Globus pallidus (tissue), 1 donor: ENCODE data around the gene PCNX4.

Source experiments
- DNase-seq: peaks from one replicate; pipeline ENCODE4 v3.0.0-alpha.2; 2015; ENCODE audit warnings: low spot score

The PCNX4 gene

DNA sequence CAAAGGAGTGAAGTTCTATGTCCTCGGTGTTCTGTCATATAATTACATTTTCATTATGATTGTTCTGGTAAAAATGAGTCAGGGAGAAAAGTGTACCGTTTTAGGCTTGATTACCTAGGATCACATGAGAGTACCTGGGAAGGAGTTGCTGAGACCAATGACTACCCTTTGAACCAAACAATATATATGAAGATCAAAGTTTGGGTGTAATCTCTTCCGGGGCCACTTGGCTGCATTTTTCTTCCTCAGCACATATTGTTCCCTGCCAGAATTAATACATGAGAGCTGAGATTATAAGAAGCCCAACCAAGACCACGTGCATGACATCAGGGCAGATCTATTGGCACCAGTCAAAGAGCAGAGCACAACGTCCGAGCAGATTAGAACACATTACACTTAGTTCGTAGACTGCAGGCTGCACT is 114.5 kb downstream of the PCNX4 start:
- DNase-seq = no peak

DNA sequence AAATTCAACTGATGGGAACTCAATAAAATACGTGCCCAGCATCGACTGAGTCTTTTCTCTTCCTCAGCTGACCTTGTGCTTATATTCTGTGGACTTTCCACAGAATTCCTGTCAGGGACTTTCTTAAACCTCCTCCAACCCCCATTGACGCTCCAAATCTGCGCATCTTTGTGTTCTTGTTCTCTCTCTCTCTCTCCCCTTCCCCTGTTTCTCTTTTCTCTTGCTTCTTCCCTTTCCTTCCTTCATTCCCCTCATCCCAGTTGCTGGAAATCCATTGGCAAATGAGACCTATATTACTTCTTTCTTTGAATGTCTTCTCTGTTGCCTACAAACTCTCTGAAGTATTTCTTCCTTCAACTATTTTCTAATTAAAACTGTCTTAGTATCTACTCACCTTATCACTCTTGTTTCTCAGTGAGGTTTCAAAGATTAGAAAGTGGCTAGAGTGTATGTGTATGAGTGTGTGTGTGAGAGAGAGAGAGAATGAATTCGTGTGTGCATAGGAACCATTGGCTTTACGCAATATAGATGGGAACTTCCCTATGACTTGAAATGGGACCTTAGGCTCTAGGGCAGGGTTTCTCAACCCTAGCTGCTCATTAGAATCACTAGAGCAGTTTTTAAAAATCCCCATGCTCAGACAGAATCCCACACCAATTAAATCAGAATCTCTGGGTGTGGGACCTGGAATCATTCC is 115.3 kb downstream of the PCNX4 start:
- DNase-seq = no peak

DNA sequence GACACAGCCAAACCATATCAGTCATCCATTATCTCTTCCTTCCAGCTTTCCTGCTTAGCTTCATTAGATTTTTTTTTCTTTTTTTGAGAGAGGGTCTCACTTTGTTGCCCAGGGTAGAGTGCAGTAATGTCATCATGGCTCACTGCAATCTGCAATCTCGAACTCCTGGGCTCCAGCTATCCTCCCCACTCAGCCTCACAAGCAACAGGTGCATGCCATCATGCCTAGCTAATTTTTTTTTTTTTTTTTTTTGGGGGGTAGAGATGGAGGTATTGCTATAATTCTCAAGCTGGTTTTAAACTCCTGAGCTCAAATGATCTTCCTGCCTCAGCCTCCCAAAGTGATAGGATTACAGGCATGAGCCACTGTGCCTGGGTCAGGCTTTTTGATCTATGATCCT is 119.0 kb downstream of the PCNX4 start:
- DNase-seq = no peak

DNA sequence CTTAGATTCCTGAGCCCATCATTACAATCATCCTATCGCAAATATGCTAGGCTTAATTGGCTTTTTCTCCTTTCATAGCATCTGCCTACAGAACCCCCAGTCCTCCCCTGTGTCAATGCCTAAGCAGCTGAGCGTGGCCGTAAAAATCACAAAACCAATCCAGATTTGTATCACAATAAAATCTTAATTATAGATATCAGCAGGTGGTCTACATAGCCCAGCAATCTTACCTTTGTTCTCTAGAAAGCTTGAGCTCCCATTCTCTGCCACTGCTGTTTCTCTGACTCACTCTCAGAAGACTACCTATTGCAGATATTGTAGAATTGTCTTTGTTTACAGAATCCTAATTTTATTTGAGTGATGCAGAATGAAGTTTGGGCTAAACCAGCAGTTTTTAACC is 119.4 kb downstream of the PCNX4 start:
- DNase-seq = no peak

DNA sequence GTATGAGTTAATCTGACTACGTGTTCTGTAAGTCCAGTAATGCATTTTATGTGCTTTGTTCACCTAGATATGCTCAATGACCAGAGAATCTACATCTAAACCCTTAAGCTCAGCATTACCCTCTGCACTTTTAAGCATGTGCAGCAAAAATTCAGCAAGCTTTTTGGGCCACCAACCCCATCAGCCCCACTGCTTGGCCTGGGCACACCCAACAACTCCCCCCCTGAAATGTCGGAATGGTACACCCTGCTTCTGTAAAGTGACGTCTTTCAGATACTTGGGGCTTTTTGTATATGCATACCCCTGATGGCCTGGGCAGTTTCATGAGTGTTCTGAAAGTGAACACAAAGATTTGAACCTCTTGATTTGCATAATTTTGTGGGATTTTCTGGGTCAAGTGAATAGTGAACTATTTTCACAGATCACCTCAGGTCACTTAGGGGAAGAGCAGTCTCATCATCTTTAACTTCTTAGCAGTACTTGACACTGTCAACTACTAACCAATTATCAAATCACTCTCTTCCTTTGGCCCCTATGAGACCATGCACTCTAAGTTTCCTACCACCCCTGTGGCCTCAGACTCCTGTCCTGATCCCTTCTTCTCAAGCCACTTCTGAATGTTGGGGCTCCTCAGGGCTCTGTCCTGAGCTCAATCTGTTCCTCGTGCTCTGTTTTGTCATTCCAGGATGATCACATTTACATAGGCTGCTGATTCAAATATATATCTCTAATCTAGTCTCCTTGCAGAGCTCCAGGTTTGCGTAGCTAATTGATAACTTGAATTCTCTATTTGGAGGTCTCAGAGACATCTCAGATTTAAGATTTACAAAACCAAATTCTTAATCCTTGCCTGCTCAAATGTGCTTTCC is 121.0 kb downstream of the PCNX4 start:
- DNase-seq = no peak

- DNase-seq = no peak
Observed at GRCh38 chr14:60214003-60214402, 122.3 kb downstream of the PCNX4 start.

DNA sequence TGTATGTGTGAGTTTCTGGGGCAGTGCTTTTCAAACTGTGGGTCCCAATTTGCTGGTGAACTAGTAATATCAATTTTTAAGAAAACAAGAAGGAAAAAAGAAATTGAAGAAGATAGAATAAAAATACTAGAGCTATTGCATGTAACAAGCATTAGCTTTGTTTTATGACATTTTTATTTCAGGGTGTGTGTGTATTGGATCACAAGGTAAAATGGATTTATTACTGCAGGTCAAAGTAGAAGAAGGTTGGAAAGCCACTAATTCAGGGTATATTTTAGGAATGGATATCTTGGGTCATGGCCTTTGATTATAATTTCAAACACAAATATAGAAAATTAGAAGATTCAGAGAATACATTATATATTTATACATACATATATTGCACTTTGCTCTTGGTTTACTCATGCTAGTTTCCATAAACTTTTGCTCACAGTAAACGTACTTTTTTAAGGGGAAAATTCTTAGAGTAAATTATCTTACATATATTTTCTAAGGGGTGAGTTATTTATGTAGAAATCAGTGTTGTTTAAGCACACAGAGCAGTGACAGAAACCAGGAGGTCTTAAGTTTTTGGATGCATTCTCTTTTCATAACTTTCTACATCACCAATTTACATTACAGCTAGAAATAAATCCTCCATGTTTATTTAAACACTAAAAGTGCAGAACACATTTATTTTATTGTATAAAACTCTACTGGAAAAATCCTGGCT is 122.8 kb downstream of the PCNX4 start:
- DNase-seq = no peak

GRCh38 chr14:60215127-60215444 is 123.4 kb downstream of the PCNX4 start:
- no peak for DNase-seq

DNA sequence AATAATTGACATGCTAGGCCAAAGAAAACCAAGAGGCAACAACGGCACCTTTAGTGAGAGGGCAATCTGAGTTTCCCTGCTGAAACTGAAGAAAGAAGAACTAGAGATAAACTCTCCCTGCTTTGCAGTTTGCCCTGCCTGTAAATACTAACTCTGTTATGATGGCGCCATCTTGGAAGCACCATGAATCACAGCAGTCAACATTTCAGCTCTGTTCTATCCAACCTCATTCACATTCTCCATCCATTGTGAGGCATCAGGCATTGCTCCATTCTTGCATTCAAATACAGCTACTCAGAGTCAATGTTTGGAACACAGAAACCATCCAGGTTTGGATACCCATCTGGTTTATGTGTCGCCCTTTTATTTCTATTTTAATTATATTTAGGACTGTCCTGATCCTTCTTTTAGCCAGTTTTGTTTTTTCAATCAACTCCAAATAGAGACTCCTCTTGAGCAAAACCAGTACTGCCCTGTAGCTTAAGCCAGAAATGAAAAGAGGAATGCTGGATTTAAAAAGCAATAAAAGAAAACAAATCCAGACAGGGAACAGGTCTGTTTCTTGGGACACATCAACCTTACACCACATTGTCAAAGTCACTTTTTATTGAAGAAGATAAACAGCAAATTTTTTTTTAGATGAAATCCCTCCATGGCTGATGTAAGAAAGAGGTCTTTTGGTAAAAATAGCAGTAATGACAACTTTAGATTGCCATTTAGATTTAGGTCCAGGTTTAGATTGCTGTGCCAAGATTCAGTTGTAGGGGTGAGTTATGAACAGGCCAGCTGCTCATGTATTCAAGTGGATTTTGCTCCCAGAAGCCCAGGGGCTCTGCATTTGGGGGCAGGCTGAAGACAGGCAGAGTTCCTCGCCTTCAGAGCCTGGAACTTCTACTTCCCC is 124.0 kb downstream of the PCNX4 start:
- no peak for DNase-seq

GRCh38 chr14:60217713-60218112 is 126.0 kb downstream of the PCNX4 start:
- no peak for DNase-seq
